ENCODE results near the gene MOB3B.
"Not testable (repeated sequence)": the region's sequence is repeated elsewhere in the genome, so short reads cannot be mapped to it uniquely, and the experiment has no call there.

MOB3B gene

DNA sequence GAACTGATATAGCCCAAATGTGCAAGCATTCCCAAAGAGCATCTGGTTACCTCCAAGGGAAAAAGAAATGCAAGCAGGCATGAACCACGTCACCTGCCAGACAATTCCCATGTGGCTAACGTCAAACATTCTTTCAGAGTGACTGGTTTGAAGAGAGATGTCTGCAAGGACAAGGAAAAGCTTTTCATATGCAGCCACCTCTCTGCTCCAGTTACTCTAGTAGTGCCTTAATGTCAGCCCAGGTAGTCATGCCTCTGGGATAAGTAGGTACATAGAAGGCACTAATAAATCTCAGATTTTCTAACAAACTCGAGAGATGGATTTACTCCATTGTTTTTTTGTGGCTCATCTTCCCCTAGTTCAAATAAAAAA lies 102.4 kb downstream of the MOB3B start:
- Histone ChIP-seq H3K4me3 (ENCODE audit: low read length) (no peak overlapping the region), H3K9ac (ENCODE audit: low read length) (no peak overlapping the region), H3K27ac (ENCODE audit: low read length) (no peak overlapping the region), H3K4me1 (ENCODE audit: control insufficient read depth, low read depth, low read length) (peaks cover 42% of the 10 kb centered on the region), H3K27me3 (ENCODE audit: control insufficient read depth, insufficient read depth, low read length) (no peaks in the 10 kb centered on the region), H3K36me3 (ENCODE audit: control insufficient read depth, low read depth, low read length) (no peaks in the 10 kb centered on the region), H3K9me3 (ENCODE audit: control insufficient read depth, low read depth, low read length) (no peaks in the 10 kb centered on the region)

DNA sequence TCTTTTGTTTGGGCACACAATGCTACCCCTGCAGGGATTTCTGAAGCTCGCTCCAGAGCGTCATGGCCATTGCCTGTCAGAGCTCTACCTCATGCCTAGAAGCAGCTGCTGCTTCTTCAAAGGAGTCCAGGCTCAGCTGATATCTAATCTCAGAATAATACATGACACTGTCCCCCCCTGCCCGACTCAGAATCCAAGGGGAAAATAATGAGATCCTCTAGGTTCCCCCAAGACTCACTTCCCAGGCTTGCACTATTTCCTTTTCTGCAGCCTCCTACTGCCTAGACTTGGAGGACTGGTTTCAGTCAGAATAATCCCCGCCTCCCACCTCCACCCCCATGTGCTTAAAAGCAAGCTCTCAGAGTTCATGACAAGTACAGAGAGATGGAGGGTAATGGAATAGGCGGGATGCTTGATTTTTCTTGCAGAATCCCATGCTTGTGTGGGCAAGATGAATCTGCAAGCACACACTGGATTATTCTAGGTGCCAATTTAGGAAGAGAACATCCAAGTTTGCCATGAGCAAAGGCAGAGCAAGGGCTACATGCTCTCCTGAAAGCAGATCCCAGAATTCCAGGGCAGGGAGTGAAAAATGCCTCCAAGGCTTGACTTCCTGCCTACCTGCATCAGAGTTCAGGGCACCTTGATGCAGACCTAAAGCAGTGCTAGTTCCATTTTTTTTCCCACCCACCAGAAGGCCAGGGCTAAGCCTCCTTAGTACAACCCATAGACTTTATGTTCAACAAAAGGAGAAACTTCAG lies 102.9 kb downstream of the MOB3B start:
- no peak overlapping the region for H3K27ac ChIP-seq (ENCODE audit: low read length)
- no peak overlapping the region for H3K4me3 ChIP-seq (ENCODE audit: low read length)
- H3K9me3 ChIP-seq (ENCODE audit: control insufficient read depth, low read depth, low read length), result no peaks in the 10 kb centered on the region
- peaks cover 44% of the 10 kb centered on the region for H3K4me1 ChIP-seq (ENCODE audit: control insufficient read depth, low read depth, low read length)
- no peaks in the 10 kb centered on the region for H3K36me3 ChIP-seq (ENCODE audit: control insufficient read depth, low read depth, low read length)
- H3K9ac ChIP-seq (ENCODE audit: low read length), result no peak overlapping the region
- no peaks in the 10 kb centered on the region for H3K27me3 ChIP-seq (ENCODE audit: control insufficient read depth, insufficient read depth, low read length)

DNA sequence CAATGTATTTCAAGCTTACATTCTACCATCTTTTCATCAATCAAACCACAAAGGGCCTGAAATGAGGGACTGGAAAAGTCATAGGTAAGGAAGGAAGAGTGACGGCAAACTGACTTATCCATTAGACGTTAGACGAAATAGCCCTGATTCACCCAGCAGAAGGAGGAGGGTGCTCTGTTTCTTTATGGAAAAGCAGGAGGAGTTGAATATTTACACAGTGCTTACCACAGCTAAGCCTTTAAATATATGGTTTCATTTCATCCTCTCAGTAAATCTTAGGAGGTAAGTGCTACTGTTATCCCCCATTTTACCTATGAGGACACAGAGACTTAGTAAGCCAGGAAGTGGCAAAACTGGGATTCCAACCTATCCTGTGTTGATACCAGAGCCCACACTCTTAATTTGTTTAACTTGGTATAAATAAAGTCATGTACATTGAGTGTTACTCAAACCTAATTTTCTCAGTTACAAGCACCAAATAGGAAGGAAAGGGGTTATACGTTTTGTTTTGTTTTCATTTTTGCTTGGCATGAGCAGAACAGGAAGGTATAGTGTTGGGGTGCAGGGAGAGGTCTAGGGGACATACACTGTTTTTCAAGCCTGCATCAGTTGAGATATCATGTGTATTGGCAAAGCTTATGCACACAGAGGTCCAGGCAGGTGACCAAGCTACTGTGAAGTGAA lies 103.6 kb downstream of the MOB3B start:
- Histone ChIP-seq H3K27me3 (ENCODE audit: control insufficient read depth, insufficient read depth, low read length) (no peaks in the 10 kb centered on the region), H3K9ac (ENCODE audit: low read length) (no peak overlapping the region), H3K36me3 (ENCODE audit: control insufficient read depth, low read depth, low read length) (no peaks in the 10 kb centered on the region), H3K27ac (ENCODE audit: low read length) (no peak overlapping the region), H3K9me3 (ENCODE audit: control insufficient read depth, low read depth, low read length) (no peaks in the 10 kb centered on the region), H3K4me1 (ENCODE audit: control insufficient read depth, low read depth, low read length) (peaks cover 41% of the 10 kb centered on the region), H3K4me3 (ENCODE audit: low read length) (no peak overlapping the region)

DNA sequence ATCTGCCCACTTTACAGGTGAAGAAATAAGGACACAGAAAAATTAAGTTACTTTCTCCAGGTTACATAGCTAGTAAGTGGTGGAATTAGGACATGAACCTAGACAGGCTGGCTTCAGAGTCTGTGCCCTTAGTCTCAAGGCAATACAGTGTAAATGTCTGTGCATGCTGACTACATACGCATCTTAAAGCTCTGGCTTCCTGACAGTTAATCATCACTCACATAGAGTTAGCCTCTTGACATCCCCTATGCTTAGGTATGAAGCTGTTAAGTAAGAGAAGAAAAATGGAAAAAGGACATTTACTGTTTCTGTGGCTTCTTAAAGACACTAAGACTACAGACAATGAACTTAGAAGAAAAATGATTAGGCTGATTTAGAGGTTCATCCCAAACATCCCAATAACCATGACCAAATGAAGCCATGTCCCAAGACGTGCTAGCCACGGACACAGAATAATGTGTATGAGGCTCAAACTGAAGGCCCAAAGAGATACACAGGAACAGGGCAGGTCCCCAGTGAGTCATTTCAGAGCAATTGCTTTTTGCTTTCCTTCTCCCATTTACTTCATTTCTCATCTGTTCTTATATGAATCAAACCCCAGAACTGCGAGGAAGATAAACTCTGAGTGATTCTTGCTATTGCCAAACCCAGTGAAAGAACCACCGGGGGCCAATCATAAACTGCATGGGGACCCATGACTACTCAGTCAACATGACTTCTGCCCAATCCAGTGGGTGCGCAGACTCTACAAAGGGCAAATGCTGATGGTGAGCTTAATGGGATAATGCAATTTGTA lies 105.5 kb downstream of the MOB3B start:
- H3K27ac ChIP-seq (ENCODE audit: low read length), result no peak overlapping the region
- no peaks in the 10 kb centered on the region for H3K36me3 ChIP-seq (ENCODE audit: control insufficient read depth, low read depth, low read length)
- no peak overlapping the region for H3K4me3 ChIP-seq (ENCODE audit: low read length)
- no peaks in the 10 kb centered on the region for H3K9me3 ChIP-seq (ENCODE audit: control insufficient read depth, low read depth, low read length)
- no peak overlapping the region for H3K9ac ChIP-seq (ENCODE audit: low read length)
- H3K4me1 ChIP-seq (ENCODE audit: control insufficient read depth, low read depth, low read length), result peaks cover 32% of the 10 kb centered on the region
- no peaks in the 10 kb centered on the region for H3K27me3 ChIP-seq (ENCODE audit: control insufficient read depth, insufficient read depth, low read length)

DNA sequence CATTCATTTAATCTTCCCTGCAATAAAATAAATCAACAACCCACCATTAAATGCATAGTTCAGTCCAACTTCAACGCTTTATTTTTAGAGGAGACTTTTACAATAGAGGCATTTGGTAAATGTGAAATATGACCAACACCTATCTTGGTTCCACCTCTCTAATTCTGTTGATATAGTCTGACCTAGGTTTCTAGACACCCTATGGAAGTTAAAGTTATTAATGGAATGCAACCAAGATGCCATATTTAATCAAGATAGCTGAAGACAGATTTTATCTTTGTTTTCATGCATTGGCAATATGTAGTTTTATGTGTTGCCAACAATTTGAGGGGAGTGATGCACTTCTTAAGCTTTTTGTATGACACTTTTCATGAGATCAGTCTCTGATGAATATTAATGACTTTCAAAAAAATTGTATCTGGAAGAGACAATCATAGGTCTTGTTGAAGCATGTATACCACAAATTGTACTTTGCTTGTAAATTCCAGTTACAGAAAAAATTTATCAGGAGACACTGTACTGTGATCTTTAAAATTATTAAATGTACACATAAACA lies 107.3 kb downstream of the MOB3B start:
- Histone ChIP-seq H3K27ac (ENCODE audit: low read length) (no peak overlapping the region), H3K36me3 (ENCODE audit: control insufficient read depth, low read depth, low read length) (no peaks in the 10 kb centered on the region), H3K9ac (ENCODE audit: low read length) (no peak overlapping the region), H3K4me1 (ENCODE audit: control insufficient read depth, low read depth, low read length) (peaks cover 30% of the 10 kb centered on the region), H3K9me3 (ENCODE audit: control insufficient read depth, low read depth, low read length) (no peaks in the 10 kb centered on the region), H3K4me3 (ENCODE audit: low read length) (no peak overlapping the region), H3K27me3 (ENCODE audit: control insufficient read depth, insufficient read depth, low read length) (no peaks in the 10 kb centered on the region)

DNA sequence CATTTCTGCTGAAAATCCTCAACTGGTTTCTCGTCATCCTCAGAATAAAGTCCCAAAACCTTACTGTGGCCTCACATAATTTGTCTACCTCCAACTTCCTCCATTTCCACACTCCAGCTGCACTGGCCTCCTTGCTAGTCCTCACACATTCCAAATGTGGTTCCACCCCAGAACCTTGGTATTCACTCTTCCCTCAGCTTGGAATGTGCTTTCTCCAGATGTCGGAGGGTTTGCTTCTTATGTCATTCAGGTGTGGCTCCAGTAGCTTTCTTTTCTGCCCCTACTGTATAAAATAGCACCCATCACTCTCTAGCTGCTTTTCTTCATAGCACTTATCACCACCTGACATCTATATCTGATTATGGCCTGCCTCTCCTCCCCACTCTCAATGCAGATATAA lies 108.0 kb downstream of the MOB3B start:
- H3K9me3 ChIP-seq (ENCODE audit: control insufficient read depth, low read depth, low read length), result no peaks in the 10 kb centered on the region
- no peaks in the 10 kb centered on the region for H3K27me3 ChIP-seq (ENCODE audit: control insufficient read depth, insufficient read depth, low read length)
- peaks cover 22% of the 10 kb centered on the region for H3K4me1 ChIP-seq (ENCODE audit: control insufficient read depth, low read depth, low read length)
- no peak overlapping the region for H3K4me3 ChIP-seq (ENCODE audit: low read length)
- H3K27ac ChIP-seq (ENCODE audit: low read length), result no peak overlapping the region
- no peaks in the 10 kb centered on the region for H3K36me3 ChIP-seq (ENCODE audit: control insufficient read depth, low read depth, low read length)
- no peak overlapping the region for H3K9ac ChIP-seq (ENCODE audit: low read length)

DNA sequence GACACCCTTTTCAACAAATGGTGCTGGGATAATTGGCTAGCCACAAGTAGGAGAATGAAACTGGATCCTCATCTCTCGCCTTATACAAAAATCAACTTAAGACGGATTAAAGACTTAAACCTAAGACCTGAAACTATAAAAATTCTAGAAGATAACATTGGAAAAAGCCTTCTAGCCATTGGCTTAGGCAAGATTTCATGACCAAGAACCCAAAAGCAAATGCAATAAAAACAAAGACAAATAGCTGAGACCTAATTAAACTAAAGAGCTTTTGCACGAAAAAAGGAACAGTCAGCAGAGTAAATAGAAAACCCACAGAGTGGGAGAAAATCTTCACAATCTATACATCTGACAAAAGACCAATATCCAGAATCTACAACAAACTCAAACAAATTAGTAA lies 110.1 kb downstream of the MOB3B start:
- peaks cover 14% of the 10 kb centered on the region for H3K4me1 ChIP-seq (ENCODE audit: control insufficient read depth, low read depth, low read length)
- H3K9me3 ChIP-seq (ENCODE audit: control insufficient read depth, low read depth, low read length); H3K36me3 ChIP-seq (ENCODE audit: control insufficient read depth, low read depth, low read length); H3K27me3 ChIP-seq (ENCODE audit: control insufficient read depth, insufficient read depth, low read length); H3K27ac ChIP-seq (ENCODE audit: low read length); H3K4me3 ChIP-seq (ENCODE audit: low read length); H3K9ac ChIP-seq (ENCODE audit: low read length): not testable (repeated sequence)

DNA sequence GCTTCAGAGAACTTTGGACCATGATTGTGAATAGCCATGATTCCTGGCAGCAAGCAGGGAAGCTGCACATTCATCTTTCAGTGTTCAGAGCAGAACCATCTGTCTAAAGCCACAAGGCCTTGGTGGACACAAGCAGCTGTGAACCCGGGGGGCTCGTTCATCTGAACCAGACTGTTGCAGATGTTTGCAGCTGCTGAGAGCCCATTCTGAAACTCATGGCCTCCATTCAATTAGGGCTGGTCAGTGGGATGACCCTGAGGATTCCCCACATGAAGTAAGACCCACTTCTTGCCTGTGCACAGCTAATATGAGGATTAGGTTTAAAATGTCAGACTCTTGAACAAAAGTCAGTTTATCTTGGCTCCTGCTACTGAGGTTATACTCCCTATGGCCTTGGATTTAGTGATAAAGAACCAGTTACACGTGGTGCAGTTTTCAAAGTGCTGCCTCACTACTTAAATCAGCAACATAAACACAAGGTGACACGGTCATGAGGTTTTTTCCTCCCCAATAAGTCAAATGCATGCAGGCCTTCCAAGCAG lies 115.3 kb downstream of the MOB3B start:
- Histone ChIP-seq H3K27ac (ENCODE audit: low read length) (no peak overlapping the region), H3K9me3 (ENCODE audit: control insufficient read depth, low read depth, low read length) (no peaks in the 10 kb centered on the region), H3K27me3 (ENCODE audit: control insufficient read depth, insufficient read depth, low read length) (no peaks in the 10 kb centered on the region), H3K36me3 (ENCODE audit: control insufficient read depth, low read depth, low read length) (no peaks in the 10 kb centered on the region), H3K9ac (ENCODE audit: low read length) (no peak overlapping the region), H3K4me3 (ENCODE audit: low read length) (no peak overlapping the region), H3K4me1 (ENCODE audit: control insufficient read depth, low read depth, low read length) (peaks cover 6% of the 10 kb centered on the region)

DNA sequence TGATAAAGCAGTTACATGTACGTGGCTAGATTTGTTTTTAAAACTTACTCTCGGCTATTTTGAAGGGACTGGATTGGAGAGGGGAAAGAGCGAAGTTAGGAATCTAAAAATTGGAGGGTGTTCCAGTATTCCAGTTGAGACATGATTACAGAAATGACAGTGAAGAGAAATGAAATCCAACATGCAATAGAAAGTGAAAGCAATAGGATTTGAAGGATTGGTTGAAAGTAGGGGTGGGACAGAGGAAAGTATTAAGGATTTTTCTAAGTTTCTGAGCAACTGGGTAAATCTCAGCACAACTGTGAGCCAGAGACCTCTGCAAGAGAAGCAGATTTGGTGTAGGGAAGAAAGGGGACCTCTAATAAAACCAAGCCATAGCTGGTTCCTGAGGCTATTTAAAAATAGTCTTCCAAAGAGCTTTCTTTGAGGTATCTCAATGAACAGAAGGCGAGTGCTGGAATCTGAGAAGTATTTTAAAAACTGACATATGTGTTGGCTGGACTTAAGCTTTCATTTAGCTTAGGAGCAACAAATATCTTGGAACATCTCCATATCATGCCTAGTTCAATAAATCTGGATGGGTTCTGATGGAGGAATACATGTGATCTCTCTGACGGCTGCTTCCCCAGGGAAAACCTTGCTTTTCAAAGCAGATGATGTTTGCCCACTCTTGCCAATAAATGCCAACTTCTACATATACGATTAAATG lies 115.9 kb downstream of the MOB3B start:
- H3K4me1 ChIP-seq (ENCODE audit: control insufficient read depth, low read depth, low read length), result peaks cover 6% of the 10 kb centered on the region
- H3K27me3 ChIP-seq (ENCODE audit: control insufficient read depth, insufficient read depth, low read length), result no peaks in the 10 kb centered on the region
- H3K9ac ChIP-seq (ENCODE audit: low read length), result no peak overlapping the region
- H3K36me3 ChIP-seq (ENCODE audit: control insufficient read depth, low read depth, low read length), result no peaks in the 10 kb centered on the region
- no peak overlapping the region for H3K27ac ChIP-seq (ENCODE audit: low read length)
- H3K4me3 ChIP-seq (ENCODE audit: low read length), result no peak overlapping the region
- no peaks in the 10 kb centered on the region for H3K9me3 ChIP-seq (ENCODE audit: control insufficient read depth, low read depth, low read length)

DNA sequence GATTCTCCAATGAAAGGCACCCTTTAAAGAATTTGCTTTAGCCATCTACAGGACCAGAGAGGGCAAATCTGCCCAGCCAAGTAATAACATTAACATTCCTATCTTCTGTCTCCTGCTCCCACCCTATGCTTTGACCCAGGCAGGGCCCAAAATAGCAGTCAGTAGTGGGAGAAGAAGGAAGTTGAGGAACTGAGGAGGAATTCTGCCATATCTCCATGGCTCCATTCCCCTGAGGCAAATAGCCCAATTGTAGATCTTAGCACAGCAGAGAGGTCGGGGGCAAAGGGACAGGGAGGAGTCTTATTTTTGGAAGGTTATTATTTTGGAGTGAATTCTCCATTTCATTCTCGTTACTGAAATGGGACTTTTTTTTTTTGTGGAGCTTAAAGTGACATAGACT lies 116.7 kb downstream of the MOB3B start:
- H3K9me3 ChIP-seq (ENCODE audit: control insufficient read depth, low read depth, low read length), result no peaks in the 10 kb centered on the region
- no peak overlapping the region for H3K27ac ChIP-seq (ENCODE audit: low read length)
- peaks cover 6% of the 10 kb centered on the region for H3K4me1 ChIP-seq (ENCODE audit: control insufficient read depth, low read depth, low read length)
- no peak overlapping the region for H3K9ac ChIP-seq (ENCODE audit: low read length)
- H3K36me3 ChIP-seq (ENCODE audit: control insufficient read depth, low read depth, low read length), result no peaks in the 10 kb centered on the region
- H3K27me3 ChIP-seq (ENCODE audit: control insufficient read depth, insufficient read depth, low read length), result no peaks in the 10 kb centered on the region
- H3K4me3 ChIP-seq (ENCODE audit: low read length), result no peak overlapping the region

DNA sequence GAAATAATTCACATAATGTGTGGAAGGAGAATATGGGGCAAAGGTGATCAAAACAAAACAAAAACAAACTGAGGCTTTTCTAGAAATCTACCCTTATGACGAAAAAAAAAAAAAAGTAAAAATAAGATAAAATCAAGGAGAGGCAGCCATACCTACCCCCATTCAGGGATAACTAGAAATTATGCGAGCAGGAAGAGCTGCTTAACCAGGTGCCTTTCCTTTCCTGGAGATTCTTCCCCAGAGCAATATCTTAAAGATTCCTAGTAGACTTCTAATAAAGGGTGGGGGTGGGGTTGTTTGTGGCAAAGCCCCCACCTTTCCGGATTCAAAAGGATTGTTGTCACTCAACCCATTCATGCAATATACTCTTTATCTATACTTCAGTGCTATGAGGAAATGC lies 117.5 kb downstream of the MOB3B start:
- Histone ChIP-seq H3K9me3 (ENCODE audit: control insufficient read depth, low read depth, low read length) (no peaks in the 10 kb centered on the region), H3K4me3 (ENCODE audit: low read length) (no peak overlapping the region), H3K4me1 (ENCODE audit: control insufficient read depth, low read depth, low read length) (peaks cover 6% of the 10 kb centered on the region), H3K27me3 (ENCODE audit: control insufficient read depth, insufficient read depth, low read length) (no peaks in the 10 kb centered on the region), H3K9ac (ENCODE audit: low read length) (no peak overlapping the region), H3K27ac (ENCODE audit: low read length) (no peak overlapping the region), H3K36me3 (ENCODE audit: control insufficient read depth, low read depth, low read length) (no peaks in the 10 kb centered on the region)
